ENCODE measurements around the gene ARRDC4.

Gene ARRDC4

DNA sequence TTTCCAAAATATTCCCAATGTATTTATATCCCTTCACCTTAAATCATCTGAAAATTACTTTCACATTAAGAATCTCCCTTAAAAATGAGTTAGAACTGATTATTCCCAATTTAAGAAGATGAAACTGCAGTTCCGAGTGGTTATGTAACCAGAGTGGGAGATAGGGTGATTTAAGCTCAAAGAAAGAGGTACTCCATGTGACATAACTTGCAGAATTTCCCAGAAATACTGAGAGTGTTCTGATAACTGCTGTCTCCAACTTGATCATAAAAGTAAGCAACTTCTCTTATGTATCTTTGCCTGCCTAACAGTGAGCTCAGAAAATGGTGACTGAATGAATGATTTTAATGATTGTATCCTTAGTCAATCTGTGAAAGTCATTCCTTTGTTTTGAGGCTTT, 32.3 kb downstream of the ARRDC4 start:
- DNase-seq (ENCODE audit: extremely low read depth, insufficient read length) = no peak
- no peaks in the 10 kb centered on the region for H3K36me3 ChIP-seq (ENCODE audit: control insufficient read depth, insufficient read depth, low read length)
- no peak overlapping the region for H3K4me3 ChIP-seq (replicated peaks; ENCODE audit: low read depth, low read length)
- H3K27me3 ChIP-seq (replicated peaks; ENCODE audit: control insufficient read depth, insufficient read depth, low read length) = no peaks in the 10 kb centered on the region
- TF ChIP-seq, protein P1, sequence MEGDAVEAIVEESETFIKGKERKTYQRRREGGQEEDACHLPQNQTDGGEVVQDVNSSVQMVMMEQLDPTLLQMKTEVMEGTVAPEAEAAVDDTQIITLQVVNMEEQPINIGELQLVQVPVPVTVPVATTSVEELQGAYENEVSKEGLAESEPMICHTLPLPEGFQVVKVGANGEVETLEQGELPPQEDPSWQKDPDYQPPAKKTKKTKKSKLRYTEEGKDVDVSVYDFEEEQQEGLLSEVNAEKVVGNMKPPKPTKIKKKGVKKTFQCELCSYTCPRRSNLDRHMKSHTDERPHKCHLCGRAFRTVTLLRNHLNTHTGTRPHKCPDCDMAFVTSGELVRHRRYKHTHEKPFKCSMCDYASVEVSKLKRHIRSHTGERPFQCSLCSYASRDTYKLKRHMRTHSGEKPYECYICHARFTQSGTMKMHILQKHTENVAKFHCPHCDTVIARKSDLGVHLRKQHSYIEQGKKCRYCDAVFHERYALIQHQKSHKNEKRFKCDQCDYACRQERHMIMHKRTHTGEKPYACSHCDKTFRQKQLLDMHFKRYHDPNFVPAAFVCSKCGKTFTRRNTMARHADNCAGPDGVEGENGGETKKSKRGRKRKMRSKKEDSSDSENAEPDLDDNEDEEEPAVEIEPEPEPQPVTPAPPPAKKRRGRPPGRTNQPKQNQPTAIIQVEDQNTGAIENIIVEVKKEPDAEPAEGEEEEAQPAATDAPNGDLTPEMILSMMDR (IDR thresholded peaks at IDR 0.05; ENCODE audit: insufficient read depth, low read length, poor library complexity, severe bottlenecking) = no peak

DNA sequence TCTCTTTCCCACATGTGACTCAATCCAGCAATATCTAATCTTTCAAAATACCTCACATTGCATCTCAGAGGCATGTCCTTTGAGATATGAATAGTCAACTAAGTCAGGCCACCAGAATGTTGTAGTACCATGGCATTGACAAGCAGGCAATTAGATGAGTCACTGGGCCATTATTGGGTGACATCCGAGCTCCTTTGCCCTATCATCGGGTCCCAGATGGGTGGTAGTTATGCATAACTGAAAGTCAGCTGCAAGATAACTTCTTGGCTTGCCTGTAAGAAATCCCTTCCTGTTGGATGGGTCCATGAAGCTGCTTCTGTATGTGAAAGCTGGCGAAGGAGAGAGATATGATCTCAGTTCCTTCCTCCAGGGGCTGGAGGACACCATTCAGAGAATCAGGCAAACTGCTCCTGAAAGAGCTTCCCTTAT, 32.8 kb downstream of the ARRDC4 start:
- Histone ChIP-seq H3K27me3 (replicated peaks; ENCODE audit: control insufficient read depth, insufficient read depth, low read length) (no peaks in the 10 kb centered on the region), H3K36me3 (ENCODE audit: control insufficient read depth, insufficient read depth, low read length) (no peaks in the 10 kb centered on the region), H3K4me3 (replicated peaks; ENCODE audit: low read depth, low read length) (no peak overlapping the region)
- no peak for DNase-seq (ENCODE audit: extremely low read depth, insufficient read length)
- TF ChIP-seq, protein P1 (IDR thresholded peaks at IDR 0.05; ENCODE audit: insufficient read depth, low read length, poor library complexity, severe bottlenecking) = no peak

DNA sequence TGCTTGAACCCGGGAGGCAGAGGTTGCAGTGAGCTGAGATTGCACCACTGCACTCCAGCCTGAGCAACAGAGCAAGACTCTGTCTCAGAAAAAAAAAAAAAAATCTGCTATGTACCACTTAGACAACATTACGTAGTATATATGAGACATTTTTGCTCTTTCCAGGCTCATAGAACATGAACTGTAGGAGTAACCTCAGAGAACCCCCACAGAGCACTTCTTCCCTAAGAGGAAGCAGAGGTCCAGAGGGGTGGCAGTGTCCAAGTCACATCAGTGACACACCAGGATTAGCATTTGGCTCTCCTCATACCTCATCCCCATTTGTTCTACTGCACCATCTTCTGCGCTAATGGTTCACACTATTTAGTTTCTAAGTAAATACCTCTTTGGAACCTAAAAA, 33.7 kb downstream of the ARRDC4 start:
- DNase-seq (ENCODE audit: extremely low read depth, insufficient read length) = no peak
- Histone ChIP-seq H3K4me3 (replicated peaks; ENCODE audit: low read depth, low read length) (no peak overlapping the region), H3K36me3 (ENCODE audit: control insufficient read depth, insufficient read depth, low read length) (no peaks in the 10 kb centered on the region), H3K27me3 (replicated peaks; ENCODE audit: control insufficient read depth, insufficient read depth, low read length) (no peaks in the 10 kb centered on the region)
- TF ChIP-seq, protein P1 (IDR thresholded peaks at IDR 0.05; ENCODE audit: insufficient read depth, low read length, poor library complexity, severe bottlenecking) = no peak

DNA sequence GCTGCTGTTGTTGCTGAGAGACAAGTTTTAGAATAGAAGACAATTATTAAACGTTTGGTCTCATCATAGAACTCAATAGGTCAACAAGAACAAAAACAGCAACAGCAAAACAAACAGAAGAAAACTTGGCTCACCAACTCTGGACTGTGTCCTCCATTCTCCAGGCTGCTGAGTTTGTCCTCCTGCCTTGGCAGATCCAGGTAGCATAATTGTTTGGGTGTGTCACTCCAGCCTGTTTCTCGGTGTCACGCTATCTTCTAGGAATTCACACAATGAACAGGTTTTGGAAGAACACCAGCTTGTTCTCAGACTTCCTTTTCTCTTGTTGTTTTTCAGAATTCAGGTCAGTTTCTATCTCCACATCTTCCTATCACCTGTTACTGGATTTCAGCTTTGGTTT, 34.7 kb downstream of the ARRDC4 start:
- H3K4me3 ChIP-seq (replicated peaks; ENCODE audit: low read depth, low read length) = no peak overlapping the region
- TF ChIP-seq, protein P1 (IDR thresholded peaks at IDR 0.05; ENCODE audit: insufficient read depth, low read length, poor library complexity, severe bottlenecking) = no peak
- H3K27me3 ChIP-seq (replicated peaks; ENCODE audit: control insufficient read depth, insufficient read depth, low read length) = no peaks in the 10 kb centered on the region
- H3K36me3 ChIP-seq (ENCODE audit: control insufficient read depth, insufficient read depth, low read length) = no peaks in the 10 kb centered on the region
- no peak for DNase-seq (ENCODE audit: extremely low read depth, insufficient read length)

DNA sequence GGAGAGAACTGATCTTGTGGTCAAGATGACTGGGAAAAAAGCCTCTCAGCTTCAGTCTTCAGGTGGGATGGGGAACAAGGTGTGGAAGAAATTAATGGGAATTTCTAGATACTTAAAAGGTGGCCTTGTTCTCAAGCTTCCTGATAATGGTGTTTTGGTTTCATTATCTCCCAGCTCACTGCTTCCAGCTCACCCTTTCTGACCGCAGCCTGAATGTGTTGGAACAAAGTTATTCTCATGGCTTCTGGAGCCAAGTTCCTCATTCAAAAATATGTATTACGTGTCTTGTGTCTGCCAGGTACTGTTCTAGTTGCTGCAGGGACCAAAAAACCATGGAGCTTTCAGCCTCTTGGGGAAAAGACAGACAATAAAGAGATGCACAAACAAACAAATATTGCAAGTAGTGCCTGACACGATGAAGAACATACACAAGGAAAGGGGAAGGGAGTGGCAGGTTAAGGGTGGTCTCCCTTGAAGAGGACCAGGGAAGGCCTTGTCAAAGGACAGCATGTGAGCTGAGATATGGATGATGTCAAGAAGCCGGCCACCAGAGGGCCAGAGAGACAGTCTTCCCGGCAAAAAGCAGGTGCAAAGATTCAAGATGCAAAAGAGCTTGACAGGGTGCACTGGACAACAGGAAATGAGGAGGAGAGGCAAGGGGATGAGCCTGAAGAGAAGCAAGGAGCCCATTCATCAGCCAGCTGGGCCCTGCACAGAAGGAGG, 35.5 kb downstream of the ARRDC4 start:
- TF ChIP-seq, protein P1 (IDR thresholded peaks at IDR 0.05; ENCODE audit: insufficient read depth, low read length, poor library complexity, severe bottlenecking) = peak; percentile 16
- DNase-seq (ENCODE audit: extremely low read depth, insufficient read length) = no peak

More for the DNA sequence above, 35.5 kb downstream of the ARRDC4 start:
- Histone ChIP-seq H3K27me3 (replicated peaks; ENCODE audit: control insufficient read depth, insufficient read depth, low read length) (no peaks in the 10 kb centered on the region), H3K4me3 (replicated peaks; ENCODE audit: low read depth, low read length) (no peak overlapping the region), H3K36me3 (ENCODE audit: control insufficient read depth, insufficient read depth, low read length) (no peaks in the 10 kb centered on the region)

All from GM06990 (cell line).